Large intestine (tissue), 3 donors: ENCODE measurements around the gene JPT2. TPM values are rescaled to one million over a fixed set of nuclear protein-coding genes. Genes with fewer than 3 reads are reported as not detected.

Experiments used
- DNase-seq, 2 donors: peaks; one replicate each; pipeline versions ENCODE4 v3.0.0 to v3.0.0-alpha.2; 2013
- H3K27ac ChIP-seq: one replicate; pipeline ENCODE4 v1.5.1; 2013; ENCODE audit warnings: low read length
- H3K27me3 ChIP-seq: 2 replicates; pipeline ENCODE4 v1.6.1; 2013; ENCODE audit warnings: low read length; ENCODE audit not compliant: control insufficient read depth, insufficient read depth
- H3K36me3 ChIP-seq: 2 replicates; pipeline ENCODE4 v1.6.1; 2013; ENCODE audit warnings: low read length; ENCODE audit not compliant: control insufficient read depth, insufficient read depth
- H3K4me1 ChIP-seq: one replicate; pipeline ENCODE4 v1.6.1; 2013; ENCODE audit warnings: low read length; ENCODE audit not compliant: control insufficient read depth, insufficient read depth
- H3K4me3 ChIP-seq: one replicate; pipeline ENCODE4 v1.5.1; 2013; ENCODE audit warnings: low read length
- H3K9me3 ChIP-seq: one replicate; pipeline ENCODE4 v1.6.1; 2013; ENCODE audit warnings: mild to moderate bottlenecking, low read depth, low read length, moderate library complexity; ENCODE audit not compliant: control insufficient read depth
- WGBS: methylation state at CpG from one replicate; pipeline ENCODE4 v1.1.5; 2013; ENCODE audit warnings: low lambda C conversion rate; ENCODE audit not compliant: insufficient coverage; 5-methylcytosine and 5-hydroxymethylcytosine counted together
- polyA plus RNA-seq: library from polyadenylated mRNA; unstranded; fragments of 120-200 nt; gene quantifications from one replicate; pipeline ENCODE4 v1.2.1, GENCODE V29; 2013

JPT2 gene
- polyA plus RNA-seq, 1 donor: 52.2 TPM

GRCh38 chr16:1661826-1662225, 16.3 kb upstream of the JPT2 start:
- Histone ChIP-seq H3K4me3 (no peak overlapping the region), H3K4me1 (no peaks in the 10 kb centered on the region), H3K27ac (no peak overlapping the region), H3K9me3 (no peaks in the 10 kb centered on the region), H3K36me3 (peaks cover 84% of the 10 kb centered on the region), H3K27me3 (no peaks in the 10 kb centered on the region)
- no peak for DNase-seq
- WGBS: no CpG with 5 or more reads among the region's 2 CpGs

- no peak for DNase-seq
- Histone ChIP-seq H3K27me3 (no peaks in the 10 kb centered on the region), H3K9me3 (no peaks in the 10 kb centered on the region), H3K4me3 (no peak overlapping the region), H3K4me1 (no peaks in the 10 kb centered on the region), H3K27ac (no peak overlapping the region), H3K36me3 (peaks cover 84% of the 10 kb centered on the region)
- no CpG with 5 or more reads among the region's 20 CpGs for WGBS
Observed at GRCh38 chr16:1662543-1662942, 15.5 kb upstream of the JPT2 start.

- Histone ChIP-seq H3K27me3 (no peaks in the 10 kb centered on the region), H3K27ac (no peak overlapping the region), H3K36me3 (peaks cover 88% of the 10 kb centered on the region), H3K4me1 (no peaks in the 10 kb centered on the region), H3K9me3 (no peaks in the 10 kb centered on the region), H3K4me3 (no peak overlapping the region)
- DNase-seq: no peak
- WGBS: 93% methylated on average over 3 of the region's 15 CpGs
Observed at GRCh38 chr16:1665829-1666228, 12.2 kb upstream of the JPT2 start.

- Histone ChIP-seq H3K36me3 (peaks cover 91% of the 10 kb centered on the region), H3K27me3 (no peaks in the 10 kb centered on the region), H3K4me1 (no peaks in the 10 kb centered on the region), H3K4me3 (no peak overlapping the region), H3K27ac (no peak overlapping the region), H3K9me3 (no peaks in the 10 kb centered on the region)
- no CpG with 5 or more reads among the region's 13 CpGs for WGBS
- DNase-seq: no peak
Observed at GRCh38 chr16:1666316-1666715, 11.8 kb upstream of the JPT2 start.

GRCh38 chr16:1667271-1667670, 10.8 kb upstream of the JPT2 start:
- Histone ChIP-seq H3K27me3 (no peaks in the 10 kb centered on the region), H3K4me3 (no peak overlapping the region), H3K4me1 (no peaks in the 10 kb centered on the region), H3K9me3 (no peaks in the 10 kb centered on the region), H3K27ac (no peak overlapping the region), H3K36me3 (peaks cover 93% of the 10 kb centered on the region)
- no peak for DNase-seq
- no CpG with 5 or more reads among the region's 8 CpGs for WGBS

GRCh38 chr16:1667916-1668315, 10.2 kb upstream of the JPT2 start:
- Histone ChIP-seq H3K4me1 (no peaks in the 10 kb centered on the region), H3K9me3 (no peaks in the 10 kb centered on the region), H3K27me3 (no peaks in the 10 kb centered on the region), H3K36me3 (peaks cover 92% of the 10 kb centered on the region), H3K4me3 (no peak overlapping the region), H3K27ac (no peak overlapping the region)
- WGBS: 80% methylated on average over 2 of the region's 14 CpGs
- DNase-seq: no peak

- 100% methylated on average over 1 of the region's 23 CpGs for WGBS
- H3K4me3 ChIP-seq: no peak overlapping the region
- DNase-seq: no peak
- no peak overlapping the region for H3K27ac ChIP-seq
- H3K9me3 ChIP-seq: no peaks in the 10 kb centered on the region
- no peaks in the 10 kb centered on the region for H3K4me1 ChIP-seq
- H3K27me3 ChIP-seq: no peaks in the 10 kb centered on the region
- peaks cover 92% of the 10 kb centered on the region for H3K36me3 ChIP-seq
Observed at GRCh38 chr16:1668612-1669319, 9.3 kb upstream of the JPT2 start.

- H3K4me1 ChIP-seq: no peaks in the 10 kb centered on the region
- no CpG with 5 or more reads among the region's 7 CpGs for WGBS
- H3K9me3 ChIP-seq: no peaks in the 10 kb centered on the region
- H3K36me3 ChIP-seq: peaks cover 94% of the 10 kb centered on the region
- H3K27ac ChIP-seq: no peak overlapping the region
- H3K27me3 ChIP-seq: no peaks in the 10 kb centered on the region
- DNase-seq: no peak
- no peak overlapping the region for H3K4me3 ChIP-seq
Observed at GRCh38 chr16:1669698-1670097, 8.4 kb upstream of the JPT2 start.

- Histone ChIP-seq H3K4me3 (no peak overlapping the region), H3K27ac (no peak overlapping the region), H3K27me3 (no peaks in the 10 kb centered on the region), H3K36me3 (peaks cover 94% of the 10 kb centered on the region), H3K9me3 (no peaks in the 10 kb centered on the region), H3K4me1 (no peaks in the 10 kb centered on the region)
- DNase-seq: no peak
- 100% methylated on average over 1 of the region's 19 CpGs for WGBS
Observed at GRCh38 chr16:1670371-1670770, 7.7 kb upstream of the JPT2 start.

- WGBS: no CpG with 5 or more reads among the region's 7 CpGs
- H3K27me3 ChIP-seq: no peaks in the 10 kb centered on the region
- no peak for DNase-seq
- H3K4me3 ChIP-seq: no peak overlapping the region
- no peak overlapping the region for H3K27ac ChIP-seq
- no peaks in the 10 kb centered on the region for H3K9me3 ChIP-seq
- H3K4me1 ChIP-seq: no peaks in the 10 kb centered on the region
- H3K36me3 ChIP-seq: peaks cover 94% of the 10 kb centered on the region
Observed at GRCh38 chr16:1670866-1671265, 7.2 kb upstream of the JPT2 start.
